HL-60 (cell line): ENCODE data around the gene PCDHGA12.
A peak's percentile ranks its signal among the peaks of the same experiment; 100 is the strongest.
"Not testable (repeated sequence)": the region's sequence is repeated elsewhere in the genome, so short reads cannot be mapped to it uniquely, and the experiment has no call there.

Experiments
- DNase-seq, 2 experiments: peaks; one replicate each; pipeline ENCODE4 v3.0.0-alpha.2; 2010 to 2020; ENCODE audit warnings: low read depth in 1 of 2, low spot score in 1 of 2
- H3K27ac ChIP-seq: fragments of 250-450 bp; sonication (Bioruptor Pico); replicated peaks from 2 replicates; pipeline ENCODE4 v1.5.1; 2020; ENCODE audit warnings: mild to moderate bottlenecking, moderate library complexity
- H3K27me3 ChIP-seq: fragments of 250-450 bp; sonication (Bioruptor Pico); 2 replicates; pipeline ENCODE4 v1.5.1; 2021; ENCODE audit warnings: mild to moderate bottlenecking, moderate library complexity; ENCODE audit not compliant: insufficient read depth, poor library complexity, severe bottlenecking
- H3K4me3 ChIP-seq: replicated peaks from 2 replicates; pipeline ENCODE4 v1.5.1; 2011; ENCODE audit warnings: mild to moderate bottlenecking, control low read depth, low read length; ENCODE audit not compliant: insufficient read depth
- CTCF ChIP-seq: IDR thresholded peaks from one replicate; pipeline ENCODE4 v1.5.1; 2011; ENCODE audit warnings: low read length, control low read depth, inconsistent platforms; ENCODE audit not compliant: insufficient read depth
- GABPA ChIP-seq: IDR thresholded peaks from 2 replicates; pipeline ENCODE4 v1.6.1; 2012; ENCODE audit warnings: low read depth
- POLR2AphosphoS5 ChIP-seq: IDR thresholded peaks from 2 replicates; pipeline ENCODE4 v1.6.1; 2012; ENCODE audit warnings: low read depth
- SPI1 ChIP-seq: IDR thresholded peaks from 2 replicates; pipeline ENCODE4 v1.6.1; 2012; ENCODE audit warnings: low read depth, mild to moderate bottlenecking, borderline replicate concordance
- TF ChIP-seq, protein P1 (sequence below): IDR thresholded peaks from 2 replicates; pipeline ENCODE4 v1.6.1; 2012; ENCODE audit warnings: low read depth; ENCODE audit not compliant: insufficient replicate concordance

Gene PCDHGA12

GRCh38 chr5:141422742-141423291 is 7.5 kb upstream of the PCDHGA12 start:
- Histone ChIP-seq H3K4me3 (no peak overlapping the region), H3K27ac (no peak overlapping the region), H3K27me3 (peaks cover 13% of the 10 kb centered on the region)
- DNase-seq = no peak
- TF ChIP-seq, protein P1, sequence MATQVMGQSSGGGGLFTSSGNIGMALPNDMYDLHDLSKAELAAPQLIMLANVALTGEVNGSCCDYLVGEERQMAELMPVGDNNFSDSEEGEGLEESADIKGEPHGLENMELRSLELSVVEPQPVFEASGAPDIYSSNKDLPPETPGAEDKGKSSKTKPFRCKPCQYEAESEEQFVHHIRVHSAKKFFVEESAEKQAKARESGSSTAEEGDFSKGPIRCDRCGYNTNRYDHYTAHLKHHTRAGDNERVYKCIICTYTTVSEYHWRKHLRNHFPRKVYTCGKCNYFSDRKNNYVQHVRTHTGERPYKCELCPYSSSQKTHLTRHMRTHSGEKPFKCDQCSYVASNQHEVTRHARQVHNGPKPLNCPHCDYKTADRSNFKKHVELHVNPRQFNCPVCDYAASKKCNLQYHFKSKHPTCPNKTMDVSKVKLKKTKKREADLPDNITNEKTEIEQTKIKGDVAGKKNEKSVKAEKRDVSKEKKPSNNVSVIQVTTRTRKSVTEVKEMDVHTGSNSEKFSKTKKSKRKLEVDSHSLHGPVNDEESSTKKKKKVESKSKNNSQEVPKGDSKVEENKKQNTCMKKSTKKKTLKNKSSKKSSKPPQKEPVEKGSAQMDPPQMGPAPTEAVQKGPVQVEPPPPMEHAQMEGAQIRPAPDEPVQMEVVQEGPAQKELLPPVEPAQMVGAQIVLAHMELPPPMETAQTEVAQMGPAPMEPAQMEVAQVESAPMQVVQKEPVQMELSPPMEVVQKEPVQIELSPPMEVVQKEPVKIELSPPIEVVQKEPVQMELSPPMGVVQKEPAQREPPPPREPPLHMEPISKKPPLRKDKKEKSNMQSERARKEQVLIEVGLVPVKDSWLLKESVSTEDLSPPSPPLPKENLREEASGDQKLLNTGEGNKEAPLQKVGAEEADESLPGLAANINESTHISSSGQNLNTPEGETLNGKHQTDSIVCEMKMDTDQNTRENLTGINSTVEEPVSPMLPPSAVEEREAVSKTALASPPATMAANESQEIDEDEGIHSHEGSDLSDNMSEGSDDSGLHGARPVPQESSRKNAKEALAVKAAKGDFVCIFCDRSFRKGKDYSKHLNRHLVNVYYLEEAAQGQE = peak; percentile 40
- no peak for TF ChIP-seq GABPA

- H3K27me3 ChIP-seq = peaks cover 4% of the 10 kb centered on the region
- no peak overlapping the region for H3K27ac ChIP-seq
- TF ChIP-seq CTCF = no peak
- TF ChIP-seq GABPA = no peak
- TF ChIP-seq POLR2AphosphoS5 = no peak
- TF ChIP-seq, protein P1 = no peak
- no peak for TF ChIP-seq SPI1
- no peak for DNase-seq
- no peak overlapping the region for H3K4me3 ChIP-seq
Observed at GRCh38 chr5:141427783-141428426, 2.4 kb upstream of the PCDHGA12 start.

DNA sequence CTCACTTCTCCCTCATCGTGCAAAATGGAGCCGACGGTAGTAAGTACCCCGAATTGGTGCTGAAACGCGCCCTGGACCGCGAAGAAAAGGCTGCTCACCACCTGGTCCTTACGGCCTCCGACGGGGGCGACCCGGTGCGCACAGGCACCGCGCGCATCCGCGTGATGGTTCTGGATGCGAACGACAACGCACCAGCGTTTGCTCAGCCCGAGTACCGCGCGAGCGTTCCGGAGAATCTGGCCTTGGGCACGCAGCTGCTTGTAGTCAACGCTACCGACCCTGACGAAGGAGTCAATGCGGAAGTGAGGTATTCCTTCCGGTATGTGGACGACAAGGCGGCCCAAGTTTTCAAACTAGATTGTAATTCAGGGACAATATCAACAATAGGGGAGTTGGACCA is 979 bp downstream of the PCDHGA12 start:
- Histone ChIP-seq H3K4me3 (no peak overlapping the region), H3K27ac (no peak overlapping the region), H3K27me3 (no peaks in the 10 kb centered on the region)
- no peak for DNase-seq
- no peak for TF ChIP-seq CTCF
- no peak for TF ChIP-seq POLR2AphosphoS5
- TF ChIP-seq SPI1 = no peak
- no peak for TF ChIP-seq GABPA
- TF ChIP-seq, protein P1 = no peak

DNA sequence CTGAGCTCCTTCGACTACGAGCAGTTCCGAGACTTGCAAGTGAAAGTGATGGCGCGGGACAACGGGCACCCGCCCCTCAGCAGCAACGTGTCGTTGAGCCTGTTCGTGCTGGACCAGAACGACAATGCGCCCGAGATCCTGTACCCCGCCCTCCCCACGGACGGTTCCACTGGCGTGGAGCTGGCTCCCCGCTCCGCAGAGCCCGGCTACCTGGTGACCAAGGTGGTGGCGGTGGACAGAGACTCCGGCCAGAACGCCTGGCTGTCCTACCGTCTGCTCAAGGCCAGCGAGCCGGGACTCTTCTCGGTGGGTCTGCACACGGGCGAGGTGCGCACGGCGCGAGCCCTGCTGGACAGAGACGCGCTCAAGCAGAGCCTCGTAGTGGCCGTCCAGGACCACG is 2.0 kb downstream of the PCDHGA12 start:
- DNase-seq, H3K4me3 ChIP-seq, H3K27ac ChIP-seq, H3K27me3 ChIP-seq: not testable (repeated sequence)

DNA sequence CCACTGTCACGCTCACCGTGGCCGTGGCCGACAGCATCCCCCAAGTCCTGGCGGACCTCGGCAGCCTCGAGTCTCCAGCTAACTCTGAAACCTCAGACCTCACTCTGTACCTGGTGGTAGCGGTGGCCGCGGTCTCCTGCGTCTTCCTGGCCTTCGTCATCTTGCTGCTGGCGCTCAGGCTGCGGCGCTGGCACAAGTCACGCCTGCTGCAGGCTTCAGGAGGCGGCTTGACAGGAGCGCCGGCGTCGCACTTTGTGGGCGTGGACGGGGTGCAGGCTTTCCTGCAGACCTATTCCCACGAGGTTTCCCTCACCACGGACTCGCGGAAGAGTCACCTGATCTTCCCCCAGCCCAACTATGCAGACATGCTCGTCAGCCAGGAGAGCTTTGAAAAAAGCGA is 2.4 kb downstream of the PCDHGA12 start:
- H3K27ac ChIP-seq, H3K27me3 ChIP-seq, DNase-seq, H3K4me3 ChIP-seq: not testable (repeated sequence)
